ENCODE data around the gene ELMO3. TPM values are rescaled to one million over a fixed set of nuclear protein-coding genes. Genes with fewer than 3 reads are reported as not detected.

Gene ELMO3
- total and polyA plus RNA-seq, 2 of the 13 experiments (the other 11 are each of a cell fraction or from before 2014, with no cell fraction given) = 2.6 to 4.0 TPM

- TF ChIP-seq PITX1 (CRISPR knock-in tag; IDR thresholded peaks at IDR 0.05) (peak; percentile 70; the same call in 1 of the 2 replicates), MTA3 (CRISPR knock-in tag; IDR thresholded peaks at IDR 0.05) (no peak), ZBTB21 (CRISPR knock-in tag; IDR thresholded peaks at IDR 0.05) (0 out of 2 replicates have a peak, but pooled peaks have one; percentile 39), ZNF710 (CRISPR knock-in tag; IDR thresholded peaks at IDR 0.05; ENCODE audit: borderline replicate concordance) (no peak), SALL1 (CRISPR knock-in tag; IDR thresholded peaks at IDR 0.05) (peak; percentile 52), MIER2 (CRISPR knock-in tag; IDR thresholded peaks at IDR 0.05) (no peak), ZNF589 (CRISPR knock-in tag; conservative IDR thresholded peaks at IDR 0.05) (peak; percentile 82; the same call in 1 of the 2 replicates), ZNF619 (CRISPR knock-in tag; IDR thresholded peaks at IDR 0.05) (0 out of 2 replicates have a peak, but pooled peaks have one; percentile 1), THYN1 (CRISPR knock-in tag; IDR thresholded peaks at IDR 0.05; ENCODE audit: borderline replicate concordance, low read depth) (no peak), DBP (CRISPR knock-in tag; IDR thresholded peaks at IDR 0.05; ENCODE audit: not compliant biosample characterization) (no peak), ZNF468 (CRISPR knock-in tag; IDR thresholded peaks at IDR 0.05) (no peak), MBNL3 (CRISPR knock-in tag; conservative IDR thresholded peaks at IDR 0.05) (no peak), ZNF33B (CRISPR knock-in tag; IDR thresholded peaks at IDR 0.05) (no peak), ZNF556 (CRISPR knock-in tag; IDR thresholded peaks at IDR 0.05; ENCODE audit: borderline replicate concordance) (0 out of 2 replicates have a peak, but pooled peaks have one; percentile 75), TIGD3 (CRISPR knock-in tag; IDR thresholded peaks at IDR 0.05; ENCODE audit: borderline replicate concordance) (no peak), IRF1 (CRISPR knock-in tag; IDR thresholded peaks at IDR 0.05; ENCODE audit: low read depth) (0 out of 2 replicates have a peak, but pooled peaks have one; percentile 45), ADNP (CRISPR knock-in tag; IDR thresholded peaks at IDR 0.05) (no peak), ZNF362 (CRISPR knock-in tag; IDR thresholded peaks at IDR 0.05; ENCODE audit: borderline replicate concordance) (peak; percentile 54; the same call in 1 of the 2 replicates), HMGXB4 (CRISPR knock-in tag; IDR thresholded peaks at IDR 0.05; ENCODE audit: borderline replicate concordance in 1 of 2, low read depth in 1 of 2) (peak; percentile 24 to 62; a peak in 1 of 4 replicates), SMAD1 (CRISPR knock-in tag; IDR thresholded peaks at IDR 0.05; ENCODE audit: borderline replicate concordance, low read depth) (peak; percentile 21; the same call in 1 of the 2 replicates)
Measured at GRCh38 chr16:67170949-67171649, 27.8 kb upstream of the ELMO3 start (continued).

Measured in HepG2 (cell line).